GM23338 (cell line): ENCODE measurements around the gene FOXP1. TPM values are rescaled to one million over a fixed set of nuclear protein-coding genes. Genes with fewer than 3 reads are reported as not detected.

ENCODE experiments used
- ATAC-seq: fragments of 200-7000 bp; cut with Tn5 transposase; 3 replicates; pipeline ENCODE4 v1.9.1; 2020
- DNase-seq: peaks from one replicate; pipeline ENCODE4 v3.0.0-alpha.2; 2015; ENCODE audit warnings: low spot score
- H2AFZ ChIP-seq: fragments of 200-600 bp; sonication (generic); 2 replicates; pipeline ENCODE4 v1.8.0; 2016; ENCODE audit warnings: antibody characterized with exemption, mild to moderate bottlenecking, moderate library complexity
- H3F3A ChIP-seq: fragments of 200-600 bp; sonication (generic); replicated peaks from 2 replicates; pipeline ENCODE4 v1.8.0; 2017; ENCODE audit warnings: antibody characterized with exemption, mixed run types, low read depth
- H3K27ac ChIP-seq: fragments of 200-600 bp; sonication (generic); 2 replicates; pipeline ENCODE4 v1.6.1; 2016; ENCODE audit warnings: low read depth
- H3K27me3 ChIP-seq: fragments of 200-600 bp; sonication (generic); 2 replicates; pipeline ENCODE4 v1.8.0; 2016; ENCODE audit warnings: mild to moderate bottlenecking, mixed run types, moderate library complexity; ENCODE audit not compliant: insufficient read depth
- H3K36me3 ChIP-seq: fragments of 200-600 bp; sonication (generic); 2 replicates; pipeline ENCODE4 v1.8.0; 2016; ENCODE audit warnings: mild to moderate bottlenecking; ENCODE audit not compliant: insufficient read depth
- H3K4me1 ChIP-seq: fragments of 200-600 bp; sonication (generic); 2 replicates; pipeline ENCODE4 v1.8.0; 2016; ENCODE audit warnings: mild to moderate bottlenecking, moderate library complexity; ENCODE audit not compliant: insufficient read depth
- H3K4me2 ChIP-seq: fragments of 200-600 bp; sonication (generic); 2 replicates; pipeline ENCODE4 v1.7.1; 2017; ENCODE audit warnings: mixed run types
- H3K4me3 ChIP-seq: fragments of 200-600 bp; sonication (generic); 2 replicates; pipeline ENCODE4 v1.6.1; 2016; ENCODE audit warnings: mixed run types
- H3K79me2 ChIP-seq: fragments of 200-600 bp; sonication (generic); replicated peaks from 2 replicates; pipeline ENCODE4 v1.8.0; 2017; ENCODE audit warnings: mild to moderate bottlenecking; ENCODE audit not compliant: insufficient read depth
- H3K9me2 ChIP-seq: fragments of 200-600 bp; sonication (generic); 2 replicates; pipeline ENCODE4 v1.8.0; 2017; ENCODE audit not compliant: insufficient read depth
- H4K20me1 ChIP-seq: fragments of 200-600 bp; sonication (generic); replicated peaks from 2 replicates; pipeline ENCODE4 v1.8.0; 2017; ENCODE audit warnings: mild to moderate bottlenecking; ENCODE audit not compliant: insufficient read depth
- H3K27ac Mint-ChIP-seq: 2 replicates; pipeline ENCODE4 v1.8.0; 2020; ENCODE audit warnings: inconsistent platforms, mild to moderate bottlenecking, moderate library complexity, mixed read lengths
- H3K27me3 Mint-ChIP-seq: 3 replicates; pipeline ENCODE4 v1.8.0; 2022; ENCODE audit warnings: low read depth, mild to moderate bottlenecking, moderate library complexity, mixed read lengths, inconsistent platforms; ENCODE audit not compliant: insufficient read depth, poor library complexity
- H3K36me3 Mint-ChIP-seq: 3 replicates; pipeline ENCODE4 v1.8.0; 2021; ENCODE audit warnings: low read depth, mild to moderate bottlenecking, inconsistent platforms, moderate library complexity, mixed read lengths
- H3K4me1 Mint-ChIP-seq: 3 replicates; pipeline ENCODE4 v1.8.0; 2020; ENCODE audit warnings: mild to moderate bottlenecking, inconsistent platforms, mixed read lengths
- H3K4me3 Mint-ChIP-seq: 3 replicates; pipeline ENCODE4 v1.8.0; 2021; ENCODE audit warnings: moderate library complexity, mild to moderate bottlenecking, inconsistent platforms, mixed read lengths
- H3K9me3 Mint-ChIP-seq: 3 replicates; pipeline ENCODE4 v1.8.0; 2020; ENCODE audit warnings: moderate library complexity, mild to moderate bottlenecking, inconsistent platforms, mixed read lengths
- EZH2 ChIP-seq: fragments of 200-600 bp; sonication (generic); IDR thresholded peaks from one replicate; pipeline ENCODE4 v1.8.0; 2017; ENCODE audit warnings: antibody characterized with exemption, mild to moderate bottlenecking, low read depth; ENCODE audit not compliant: unreplicated experiment
- EZH2phosphoT487 ChIP-seq: fragments of 200-600 bp; sonication (generic); IDR thresholded peaks from one replicate; pipeline ENCODE4 v1.8.1; 2018; ENCODE audit warnings: antibody characterized with exemption; ENCODE audit not compliant: unreplicated experiment
- NANOG ChIP-seq: IDR thresholded peaks from 2 replicates; pipeline ENCODE4 v1.6.1; 2016; ENCODE audit warnings: antibody characterized with exemption, borderline replicate concordance
- POLR2AphosphoS5 ChIP-seq: IDR thresholded peaks from 2 replicates; pipeline ENCODE4 v1.6.1; 2016; ENCODE audit warnings: antibody characterized with exemption, low read depth
- STAT1 ChIP-seq: IDR thresholded peaks from one replicate; pipeline ENCODE4 v1.6.1; 2016; ENCODE audit warnings: antibody characterized with exemption; ENCODE audit not compliant: unreplicated experiment
- ZNF331 ChIP-seq: fragments of 250-450 bp; sonication (Bioruptor Pico); IDR thresholded peaks from 2 replicates; pipeline ENCODE4 v1.5.0; 2020; ENCODE audit warnings: low read depth, mild to moderate bottlenecking, moderate library complexity
- polyA plus RNA-seq: library from polyadenylated mRNA; unstranded; fragments of >200 nt; fragmentation: Nextera tagmentation; extraction: Ambion mirVana; gene quantifications from 2 replicates; pipeline ENCODE4 v1.2.1, GENCODE V29; 2016
- total RNA-seq: library from RNA; depleted of rRNA; stranded (reverse); fragments of >200 nt; shearing (Covaris generic); gene quantifications from 2 replicates; pipeline ENCODE4 v1.2.3, GENCODE V29; 2014
- TF ChIP-seq, protein P1 (sequence below), 2 experiments: fragments of 200-600 bp in 1 of 2; sonication (generic) in 1 of 2; conservative IDR thresholded peaks; 2 replicates each; pipeline versions ENCODE4 v1.5.1 to v1.6.1; 2016 to 2017; ENCODE audit warnings: antibody characterized with exemption in 2 of 2, low read depth in 2 of 2, mild to moderate bottlenecking in 2 of 2, moderate library complexity in 1 of 2
- TF ChIP-seq, protein P2 (sequence below): fragments of 250-450 bp; sonication (Bioruptor Pico); IDR thresholded peaks from 2 replicates; pipeline ENCODE4 v1.5.0; 2020; ENCODE audit warnings: mild to moderate bottlenecking, moderate library complexity
- TF ChIP-seq, protein P3 (sequence below): IDR thresholded peaks from one replicate; pipeline ENCODE4 v1.6.1; 2018; ENCODE audit warnings: antibody characterized with exemption; ENCODE audit not compliant: unreplicated experiment
- TF ChIP-seq, protein P4 (sequence below): IDR thresholded peaks from 2 replicates; pipeline ENCODE4 v1.6.1; 2016; ENCODE audit warnings: antibody characterized with exemption

FOXP1 gene
- total and polyA plus RNA-seq, 2 experiments from 2014 or later = 32.9 to 35.5 TPM

DNA sequence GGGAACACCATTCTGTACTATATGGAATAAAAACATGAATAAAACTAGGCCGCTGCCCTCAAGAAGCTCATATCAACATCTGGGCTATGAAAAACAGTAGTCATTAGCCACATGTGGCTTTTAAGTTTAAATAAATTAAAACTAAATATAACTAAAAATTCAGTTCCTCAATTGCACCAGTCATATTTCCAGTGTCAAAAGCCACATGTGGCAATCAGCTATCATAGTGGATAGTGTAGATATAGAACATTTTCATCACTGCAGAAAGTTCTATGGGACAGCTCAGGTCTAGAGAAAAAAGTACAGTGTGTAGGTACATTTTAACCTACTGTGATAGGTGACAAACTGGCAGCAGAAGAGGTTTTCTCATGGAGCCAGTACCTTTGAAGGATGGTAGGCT lies 261.4 kb downstream of the FOXP1 start (continued):
- TF ChIP-seq, protein P1, sequence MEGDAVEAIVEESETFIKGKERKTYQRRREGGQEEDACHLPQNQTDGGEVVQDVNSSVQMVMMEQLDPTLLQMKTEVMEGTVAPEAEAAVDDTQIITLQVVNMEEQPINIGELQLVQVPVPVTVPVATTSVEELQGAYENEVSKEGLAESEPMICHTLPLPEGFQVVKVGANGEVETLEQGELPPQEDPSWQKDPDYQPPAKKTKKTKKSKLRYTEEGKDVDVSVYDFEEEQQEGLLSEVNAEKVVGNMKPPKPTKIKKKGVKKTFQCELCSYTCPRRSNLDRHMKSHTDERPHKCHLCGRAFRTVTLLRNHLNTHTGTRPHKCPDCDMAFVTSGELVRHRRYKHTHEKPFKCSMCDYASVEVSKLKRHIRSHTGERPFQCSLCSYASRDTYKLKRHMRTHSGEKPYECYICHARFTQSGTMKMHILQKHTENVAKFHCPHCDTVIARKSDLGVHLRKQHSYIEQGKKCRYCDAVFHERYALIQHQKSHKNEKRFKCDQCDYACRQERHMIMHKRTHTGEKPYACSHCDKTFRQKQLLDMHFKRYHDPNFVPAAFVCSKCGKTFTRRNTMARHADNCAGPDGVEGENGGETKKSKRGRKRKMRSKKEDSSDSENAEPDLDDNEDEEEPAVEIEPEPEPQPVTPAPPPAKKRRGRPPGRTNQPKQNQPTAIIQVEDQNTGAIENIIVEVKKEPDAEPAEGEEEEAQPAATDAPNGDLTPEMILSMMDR (conservative IDR thresholded peaks at IDR 0.05; ENCODE audit: low read depth in 2 of 2) = no peak

DNA sequence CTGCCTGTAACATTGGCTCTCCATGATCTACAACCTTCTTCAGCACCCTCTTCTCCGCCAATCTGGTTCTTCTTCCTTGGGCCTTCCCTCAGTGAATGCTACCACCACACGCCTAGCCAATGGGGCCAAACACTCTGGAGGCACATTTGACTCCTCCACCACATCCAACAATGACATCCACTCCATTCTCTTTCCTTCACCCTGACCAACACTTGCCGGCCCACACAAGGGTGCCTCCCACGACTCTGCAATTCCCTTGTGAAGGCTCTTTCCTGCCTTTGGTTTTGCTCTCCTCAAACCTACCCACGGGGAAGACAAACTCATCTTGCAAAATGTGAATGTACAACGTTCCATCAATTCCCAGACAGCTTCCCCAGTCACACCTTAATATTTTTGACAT lies 263.8 kb downstream of the FOXP1 start:
- Histone ChIP-seq H2AFZ (no peak overlapping the region), H4K20me1 (no peaks in the 10 kb centered on the region), H3K4me3 (no peak overlapping the region), H3K27ac (no peak overlapping the region), H3F3A (no peaks in the 10 kb centered on the region), H3K9me2 (no peaks in the 10 kb centered on the region), H3K4me2 (no peak overlapping the region), H3K4me1 (no peaks in the 10 kb centered on the region), H3K79me2 (no peaks in the 10 kb centered on the region), H3K27me3 (no peaks in the 10 kb centered on the region), H3K36me3 (no peaks in the 10 kb centered on the region)
- no peak for DNase-seq
- H3K36me3 Mint-ChIP-seq = no peaks in the 10 kb centered on the region
- peaks cover 3% of the 10 kb centered on the region for H3K27me3 Mint-ChIP-seq
- H3K27ac Mint-ChIP-seq = no peak overlapping the region
- no peak overlapping the region for H3K4me3 Mint-ChIP-seq
- no peak for ATAC-seq
- TF ChIP-seq NANOG (no peak), EZH2phosphoT487 (no peak), STAT1 (no peak), ZNF331 (CRISPR knock-in tag) (no peak), EZH2 (no peak), POLR2AphosphoS5 (no peak)
- TF ChIP-seq, protein P2, sequence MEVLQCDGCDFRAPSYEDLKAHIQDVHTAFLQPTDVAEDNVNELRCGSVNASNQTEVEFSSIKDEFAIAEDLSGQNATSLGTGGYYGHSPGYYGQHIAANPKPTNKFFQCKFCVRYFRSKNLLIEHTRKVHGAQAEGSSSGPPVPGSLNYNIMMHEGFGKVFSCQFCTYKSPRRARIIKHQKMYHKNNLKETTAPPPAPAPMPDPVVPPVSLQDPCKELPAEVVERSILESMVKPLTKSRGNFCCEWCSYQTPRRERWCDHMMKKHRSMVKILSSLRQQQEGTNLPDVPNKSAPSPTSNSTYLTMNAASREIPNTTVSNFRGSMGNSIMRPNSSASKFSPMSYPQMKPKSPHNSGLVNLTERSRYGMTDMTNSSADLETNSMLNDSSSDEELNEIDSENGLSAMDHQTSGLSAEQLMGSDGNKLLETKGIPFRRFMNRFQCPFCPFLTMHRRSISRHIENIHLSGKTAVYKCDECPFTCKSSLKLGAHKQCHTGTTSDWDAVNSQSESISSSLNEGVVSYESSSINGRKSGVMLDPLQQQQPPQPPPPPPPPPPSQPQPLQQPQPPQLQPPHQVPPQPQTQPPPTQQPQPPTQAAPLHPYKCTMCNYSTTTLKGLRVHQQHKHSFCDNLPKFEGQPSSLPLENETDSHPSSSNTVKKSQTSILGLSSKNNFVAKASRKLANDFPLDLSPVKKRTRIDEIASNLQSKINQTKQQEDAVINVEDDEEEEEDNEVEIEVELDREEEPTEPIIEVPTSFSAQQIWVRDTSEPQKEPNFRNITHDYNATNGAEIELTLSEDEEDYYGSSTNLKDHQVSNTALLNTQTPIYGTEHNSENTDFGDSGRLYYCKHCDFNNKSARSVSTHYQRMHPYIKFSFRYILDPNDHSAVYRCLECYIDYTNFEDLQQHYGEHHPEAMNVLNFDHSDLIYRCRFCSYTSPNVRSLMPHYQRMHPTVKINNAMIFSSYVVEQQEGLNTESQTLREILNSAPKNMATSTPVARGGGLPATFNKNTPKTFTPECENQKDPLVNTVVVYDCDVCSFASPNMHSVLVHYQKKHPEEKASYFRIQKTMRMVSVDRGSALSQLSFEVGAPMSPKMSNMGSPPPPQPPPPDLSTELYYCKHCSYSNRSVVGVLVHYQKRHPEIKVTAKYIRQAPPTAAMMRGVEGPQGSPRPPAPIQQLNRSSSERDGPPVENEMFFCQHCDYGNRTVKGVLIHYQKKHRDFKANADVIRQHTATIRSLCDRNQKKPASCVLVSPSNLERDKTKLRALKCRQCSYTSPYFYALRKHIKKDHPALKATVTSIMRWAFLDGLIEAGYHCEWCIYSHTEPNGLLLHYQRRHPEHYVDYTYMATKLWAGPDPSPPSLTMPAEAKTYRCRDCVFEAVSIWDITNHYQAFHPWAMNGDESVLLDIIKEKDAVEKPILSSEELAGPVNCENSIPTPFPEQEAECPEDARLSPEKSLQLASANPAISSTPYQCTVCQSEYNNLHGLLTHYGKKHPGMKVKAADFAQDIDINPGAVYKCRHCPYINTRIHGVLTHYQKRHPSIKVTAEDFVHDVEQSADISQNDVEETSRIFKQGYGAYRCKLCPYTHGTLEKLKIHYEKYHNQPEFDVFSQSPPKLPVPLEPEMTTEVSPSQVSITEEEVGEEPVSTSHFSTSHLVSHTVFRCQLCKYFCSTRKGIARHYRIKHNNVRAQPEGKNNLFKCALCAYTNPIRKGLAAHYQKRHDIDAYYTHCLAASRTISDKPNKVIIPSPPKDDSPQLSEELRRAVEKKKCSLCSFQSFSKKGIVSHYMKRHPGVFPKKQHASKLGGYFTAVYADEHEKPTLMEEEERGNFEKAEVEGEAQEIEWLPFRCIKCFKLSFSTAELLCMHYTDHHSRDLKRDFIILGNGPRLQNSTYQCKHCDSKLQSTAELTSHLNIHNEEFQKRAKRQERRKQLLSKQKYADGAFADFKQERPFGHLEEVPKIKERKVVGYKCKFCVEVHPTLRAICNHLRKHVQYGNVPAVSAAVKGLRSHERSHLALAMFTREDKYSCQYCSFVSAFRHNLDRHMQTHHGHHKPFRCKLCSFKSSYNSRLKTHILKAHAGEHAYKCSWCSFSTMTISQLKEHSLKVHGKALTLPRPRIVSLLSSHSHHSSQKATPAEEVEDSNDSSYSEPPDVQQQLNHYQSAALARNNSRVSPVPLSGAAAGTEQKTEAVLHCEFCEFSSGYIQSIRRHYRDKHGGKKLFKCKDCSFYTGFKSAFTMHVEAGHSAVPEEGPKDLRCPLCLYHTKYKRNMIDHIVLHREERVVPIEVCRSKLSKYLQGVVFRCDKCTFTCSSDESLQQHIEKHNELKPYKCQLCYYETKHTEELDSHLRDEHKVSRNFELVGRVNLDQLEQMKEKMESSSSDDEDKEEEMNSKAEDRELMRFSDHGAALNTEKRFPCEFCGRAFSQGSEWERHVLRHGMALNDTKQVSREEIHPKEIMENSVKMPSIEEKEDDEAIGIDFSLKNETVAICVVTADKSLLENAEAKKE = no peak
- TF ChIP-seq, protein P3, sequence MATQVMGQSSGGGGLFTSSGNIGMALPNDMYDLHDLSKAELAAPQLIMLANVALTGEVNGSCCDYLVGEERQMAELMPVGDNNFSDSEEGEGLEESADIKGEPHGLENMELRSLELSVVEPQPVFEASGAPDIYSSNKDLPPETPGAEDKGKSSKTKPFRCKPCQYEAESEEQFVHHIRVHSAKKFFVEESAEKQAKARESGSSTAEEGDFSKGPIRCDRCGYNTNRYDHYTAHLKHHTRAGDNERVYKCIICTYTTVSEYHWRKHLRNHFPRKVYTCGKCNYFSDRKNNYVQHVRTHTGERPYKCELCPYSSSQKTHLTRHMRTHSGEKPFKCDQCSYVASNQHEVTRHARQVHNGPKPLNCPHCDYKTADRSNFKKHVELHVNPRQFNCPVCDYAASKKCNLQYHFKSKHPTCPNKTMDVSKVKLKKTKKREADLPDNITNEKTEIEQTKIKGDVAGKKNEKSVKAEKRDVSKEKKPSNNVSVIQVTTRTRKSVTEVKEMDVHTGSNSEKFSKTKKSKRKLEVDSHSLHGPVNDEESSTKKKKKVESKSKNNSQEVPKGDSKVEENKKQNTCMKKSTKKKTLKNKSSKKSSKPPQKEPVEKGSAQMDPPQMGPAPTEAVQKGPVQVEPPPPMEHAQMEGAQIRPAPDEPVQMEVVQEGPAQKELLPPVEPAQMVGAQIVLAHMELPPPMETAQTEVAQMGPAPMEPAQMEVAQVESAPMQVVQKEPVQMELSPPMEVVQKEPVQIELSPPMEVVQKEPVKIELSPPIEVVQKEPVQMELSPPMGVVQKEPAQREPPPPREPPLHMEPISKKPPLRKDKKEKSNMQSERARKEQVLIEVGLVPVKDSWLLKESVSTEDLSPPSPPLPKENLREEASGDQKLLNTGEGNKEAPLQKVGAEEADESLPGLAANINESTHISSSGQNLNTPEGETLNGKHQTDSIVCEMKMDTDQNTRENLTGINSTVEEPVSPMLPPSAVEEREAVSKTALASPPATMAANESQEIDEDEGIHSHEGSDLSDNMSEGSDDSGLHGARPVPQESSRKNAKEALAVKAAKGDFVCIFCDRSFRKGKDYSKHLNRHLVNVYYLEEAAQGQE = no peak
- TF ChIP-seq, protein P4, sequence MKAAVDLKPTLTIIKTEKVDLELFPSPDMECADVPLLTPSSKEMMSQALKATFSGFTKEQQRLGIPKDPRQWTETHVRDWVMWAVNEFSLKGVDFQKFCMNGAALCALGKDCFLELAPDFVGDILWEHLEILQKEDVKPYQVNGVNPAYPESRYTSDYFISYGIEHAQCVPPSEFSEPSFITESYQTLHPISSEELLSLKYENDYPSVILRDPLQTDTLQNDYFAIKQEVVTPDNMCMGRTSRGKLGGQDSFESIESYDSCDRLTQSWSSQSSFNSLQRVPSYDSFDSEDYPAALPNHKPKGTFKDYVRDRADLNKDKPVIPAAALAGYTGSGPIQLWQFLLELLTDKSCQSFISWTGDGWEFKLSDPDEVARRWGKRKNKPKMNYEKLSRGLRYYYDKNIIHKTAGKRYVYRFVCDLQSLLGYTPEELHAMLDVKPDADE = no peak
- TF ChIP-seq, protein P1 (conservative IDR thresholded peaks at IDR 0.05; ENCODE audit: low read depth in 2 of 2) = no peak
- no peaks in the 10 kb centered on the region for H3K4me1 Mint-ChIP-seq
- H3K9me3 Mint-ChIP-seq = no peaks in the 10 kb centered on the region; the same call in 2 of the 3 replicates
